K562 (cell line): Measurements from ENCODE around the gene SEMA4F. TPM values are rescaled to one million over a fixed set of nuclear protein-coding genes. Genes with fewer than 3 reads are reported as not detected.

ENCODE experiments used
- CHD1 ChIP-seq: fragments of 200-600 bp; sonication (generic); IDR thresholded peaks from one replicate; pipeline ENCODE4 v1.6.1; 2012; ENCODE audit warnings: mild to moderate bottlenecking, moderate library complexity, low read length, inconsistent platforms
- CREB3 ChIP-seq: fragments of 450-650 bp; conservative IDR thresholded peaks from 2 replicates; pipeline ENCODE4 v1.6.1; 2016; ENCODE audit warnings: missing genetic modification characterization, low read depth, mild to moderate bottlenecking, missing compliant biosample characterization, moderate library complexity
- CSDE1 ChIP-seq, 2 experiments: fragments of 450-650 bp; IDR thresholded peaks; 2 replicates each; pipeline ENCODE4 v1.6.1; 2016; ENCODE audit warnings: mild to moderate bottlenecking in 1 of 2
- FUS ChIP-seq: fragments of 200-400 bp; formaldehyde crosslinking; optimal IDR thresholded peaks from 2 replicates; pipeline ENCODE3; 2017; ENCODE audit warnings: low read depth, low read length
- GATAD2B ChIP-seq: fragments of 450-650 bp; IDR thresholded peaks from 2 replicates; pipeline ENCODE4 v1.6.1; 2017; ENCODE audit warnings: mild to moderate bottlenecking, borderline replicate concordance
- MAX ChIP-seq: sonication (generic); formaldehyde crosslinking; IDR thresholded peaks from 2 replicates; pipeline ENCODE4 v1.9.0; 2022; ENCODE audit warnings: mild to moderate bottlenecking, missing genetic modification reagents
- MCM5 ChIP-seq: fragments of 450-650 bp; IDR thresholded peaks from 2 replicates; pipeline ENCODE4 v1.6.1; 2016; ENCODE audit warnings: low read depth
- NFE2 ChIP-seq: IDR thresholded peaks from 2 replicates; pipeline ENCODE4 v1.6.1; 2014; ENCODE audit warnings: antibody characterized with exemption, low read depth
- NR2C1 ChIP-seq, 2 experiments: fragments of 450-650 bp; IDR thresholded peaks; 2 replicates each; pipeline ENCODE4 v1.6.1; 2017; ENCODE audit warnings: mild to moderate bottlenecking in 2 of 2, antibody characterized with exemption in 1 of 2, inconsistent platforms in 1 of 2, missing compliant biosample characterization in 1 of 2, missing genetic modification characterization in 1 of 2
- TAL1 ChIP-seq: fragments of 450-650 bp; IDR thresholded peaks from 2 replicates; pipeline ENCODE4 v1.6.1; 2016; ENCODE audit warnings: mild to moderate bottlenecking
- TBP ChIP-seq: optimal IDR thresholded peaks from 2 replicates; pipeline ENCODE3; 2011; ENCODE audit warnings: low read depth, low read length, improper control_type of control experiment
- ZC3H8 ChIP-seq: fragments of 450-650 bp; IDR thresholded peaks from 2 replicates; pipeline ENCODE4 v1.6.1; 2017
- ZNF277 ChIP-seq: fragments of 250-450 bp; sonication (Bioruptor Pico); IDR thresholded peaks from 2 replicates; pipeline ENCODE4 v1.8.0; 2022; ENCODE audit warnings: inconsistent platforms, mild to moderate bottlenecking, moderate library complexity, borderline replicate concordance
- ZZZ3 ChIP-seq: fragments of 450-650 bp; IDR thresholded peaks from 2 replicates; pipeline ENCODE4 v1.6.1; 2016; ENCODE audit warnings: antibody characterized with exemption, mild to moderate bottlenecking, moderate library complexity
- polyA plus RNA-seq, 8 experiments: library from polyadenylated mRNA; depleted of rRNA in 4 of 8; stranded (reverse) in 5 of 8; unstranded in 3 of 8; fragments of >200 nt; fragmentation: Nextera tagmentation in 2 of 8; fragmentation: Illumina TruSeq in 1 of 8; extraction: Ambion mirVana in 2 of 8; extraction: Trizol in 1 of 8; gene quantifications; 2 replicates each; pipeline versions ENCODE4 v1.2.1 to v1.2.3, GENCODE V29; 2011 to 2014; ENCODE audit warnings: inconsistent platforms in 1 of 8, missing spikeins in 1 of 8
- total RNA-seq, 7 experiments: library from RNA; depleted of rRNA in 6 of 7; stranded (reverse); fragments of >200 nt in 6 of 7; fragmentation: Illumina TruSeq in 2 of 7; extraction: Trizol in 2 of 7; gene quantifications; 2 replicates each; pipeline versions ENCODE4 v1.2.1 to v1.2.3, GENCODE V29; 2011 to 2021; ENCODE audit warnings: low replicate concordance in 1 of 7
- TF ChIP-seq, protein P1 (sequence below), 2 experiments: fragments of 200-800 bp in 1 of 2; sonication (Bioruptor generic) in 1 of 2; sonication (generic) in 1 of 2; formaldehyde crosslinking in 1 of 2; IDR thresholded peaks in 1 of 2; conservative IDR thresholded peaks in 1 of 2; 2 replicates each; pipeline versions ENCODE4 v1.5.0 to v1.6.1; 2016 to 2020; ENCODE audit warnings: missing compliant biosample characterization in 1 of 2, missing genetic modification characterization in 1 of 2, missing genetic modification reagents in 1 of 2
- TF ChIP-seq, protein P2 (sequence below): fragments of 450-650 bp; formaldehyde crosslinking; IDR thresholded peaks from 2 replicates; pipeline ENCODE4 v1.4.0; 2020; ENCODE audit warnings: mild to moderate bottlenecking, moderate library complexity
- TF ChIP-seq, protein P3 (sequence below): sonication (generic); formaldehyde crosslinking; IDR thresholded peaks from 2 replicates; pipeline ENCODE4 v1.8.1; 2022; ENCODE audit warnings: missing genetic modification reagents

SEMA4F gene
- total and polyA plus RNA-seq, 9 of the 15 experiments (the other 6 are each of a cell fraction or from before 2014, with no cell fraction given) = 0.08 to 1.6 (median 0.33) TPM

DNA sequence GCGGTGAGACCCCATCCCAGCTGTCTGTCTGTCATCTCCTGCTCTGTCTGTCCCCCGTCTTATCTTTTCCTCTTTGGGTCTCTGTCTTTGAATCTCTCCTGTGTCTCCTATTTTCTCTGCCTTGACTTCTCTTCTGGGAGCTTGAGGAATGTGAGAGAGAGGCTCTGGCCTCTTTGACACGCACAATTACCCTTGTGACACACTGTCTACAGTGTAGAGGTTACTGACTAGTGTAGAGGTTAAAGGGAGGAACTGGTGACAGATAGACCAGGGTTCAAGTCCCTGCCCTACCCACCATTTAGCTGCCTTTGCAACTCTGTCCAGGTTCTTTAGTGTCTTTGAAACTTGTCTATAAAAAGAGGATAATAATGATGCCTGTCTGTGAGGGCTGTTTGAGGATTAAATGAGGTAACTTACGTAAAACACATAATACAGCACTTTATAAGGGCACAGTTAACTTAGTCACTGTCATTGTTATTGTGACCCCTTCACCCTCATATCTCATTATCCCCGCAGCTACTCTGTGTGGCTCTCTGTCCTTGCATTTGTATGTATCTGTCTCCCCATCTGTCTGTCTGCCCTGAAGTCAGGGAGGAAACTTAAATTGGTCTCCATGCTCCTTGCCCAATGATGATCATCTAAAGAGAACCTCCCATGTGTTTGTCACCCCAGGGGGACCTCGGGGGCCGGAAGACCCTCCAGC is 19.9 kb downstream of the SEMA4F start (continued):
- no peak for TF ChIP-seq GATAD2B
- no peak for TF ChIP-seq ZZZ3
- TF ChIP-seq NFE2 = no peak
- TF ChIP-seq, protein P1, sequence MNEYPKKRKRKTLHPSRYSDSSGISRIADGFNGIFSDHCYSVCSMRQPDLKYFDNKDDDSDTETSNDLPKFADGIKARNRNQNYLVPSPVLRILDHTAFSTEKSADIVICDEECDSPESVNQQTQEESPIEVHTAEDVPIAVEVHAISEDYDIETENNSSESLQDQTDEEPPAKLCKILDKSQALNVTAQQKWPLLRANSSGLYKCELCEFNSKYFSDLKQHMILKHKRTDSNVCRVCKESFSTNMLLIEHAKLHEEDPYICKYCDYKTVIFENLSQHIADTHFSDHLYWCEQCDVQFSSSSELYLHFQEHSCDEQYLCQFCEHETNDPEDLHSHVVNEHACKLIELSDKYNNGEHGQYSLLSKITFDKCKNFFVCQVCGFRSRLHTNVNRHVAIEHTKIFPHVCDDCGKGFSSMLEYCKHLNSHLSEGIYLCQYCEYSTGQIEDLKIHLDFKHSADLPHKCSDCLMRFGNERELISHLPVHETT (CRISPR knock-in tag; conservative IDR thresholded peaks at IDR 0.05 in 1 of 2, IDR thresholded peaks at IDR 0.05 in 1 of 2) = 0 out of 4 replicates have a peak, but pooled peaks of 1 of the 2 experiments have one; percentile 36
- TF ChIP-seq, protein P2, sequence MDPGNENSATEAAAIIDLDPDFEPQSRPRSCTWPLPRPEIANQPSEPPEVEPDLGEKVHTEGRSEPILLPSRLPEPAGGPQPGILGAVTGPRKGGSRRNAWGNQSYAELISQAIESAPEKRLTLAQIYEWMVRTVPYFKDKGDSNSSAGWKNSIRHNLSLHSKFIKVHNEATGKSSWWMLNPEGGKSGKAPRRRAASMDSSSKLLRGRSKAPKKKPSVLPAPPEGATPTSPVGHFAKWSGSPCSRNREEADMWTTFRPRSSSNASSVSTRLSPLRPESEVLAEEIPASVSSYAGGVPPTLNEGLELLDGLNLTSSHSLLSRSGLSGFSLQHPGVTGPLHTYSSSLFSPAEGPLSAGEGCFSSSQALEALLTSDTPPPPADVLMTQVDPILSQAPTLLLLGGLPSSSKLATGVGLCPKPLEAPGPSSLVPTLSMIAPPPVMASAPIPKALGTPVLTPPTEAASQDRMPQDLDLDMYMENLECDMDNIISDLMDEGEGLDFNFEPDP = no peak
- TF ChIP-seq CSDE1 (IDR thresholded peaks at IDR 0.05) = no peak
- no peak for TF ChIP-seq NR2C1 (IDR thresholded peaks at IDR 0.05)
- peak; percentile 58; the same call in 1 of the 2 replicates for TF ChIP-seq NR2C1 (tag; IDR thresholded peaks at IDR 0.05)
- TF ChIP-seq ZNF277 = no peak
- TF ChIP-seq MAX (CRISPR knock-in tag) = no peak
- TF ChIP-seq TAL1 = peak; percentile 19; the same call in 1 of the 2 replicates
- TF ChIP-seq, protein P3, sequence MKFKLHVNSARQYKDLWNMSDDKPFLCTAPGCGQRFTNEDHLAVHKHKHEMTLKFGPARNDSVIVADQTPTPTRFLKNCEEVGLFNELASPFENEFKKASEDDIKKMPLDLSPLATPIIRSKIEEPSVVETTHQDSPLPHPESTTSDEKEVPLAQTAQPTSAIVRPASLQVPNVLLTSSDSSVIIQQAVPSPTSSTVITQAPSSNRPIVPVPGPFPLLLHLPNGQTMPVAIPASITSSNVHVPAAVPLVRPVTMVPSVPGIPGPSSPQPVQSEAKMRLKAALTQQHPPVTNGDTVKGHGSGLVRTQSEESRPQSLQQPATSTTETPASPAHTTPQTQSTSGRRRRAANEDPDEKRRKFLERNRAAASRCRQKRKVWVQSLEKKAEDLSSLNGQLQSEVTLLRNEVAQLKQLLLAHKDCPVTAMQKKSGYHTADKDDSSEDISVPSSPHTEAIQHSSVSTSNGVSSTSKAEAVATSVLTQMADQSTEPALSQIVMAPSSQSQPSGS = no peak
- no peak for TF ChIP-seq ZC3H8
- TF ChIP-seq CREB3 = no peak
- TF ChIP-seq MCM5 = no peak
- TF ChIP-seq FUS = no peak
- TF ChIP-seq CHD1 = no peak
- TF ChIP-seq TBP = no peak
